ENCODE results near the gene TEK.
"Not testable (repeated sequence)": the region's sequence is repeated elsewhere in the genome, so short reads cannot be mapped to it uniquely, and the experiment has no call there.

TEK gene

DNA sequence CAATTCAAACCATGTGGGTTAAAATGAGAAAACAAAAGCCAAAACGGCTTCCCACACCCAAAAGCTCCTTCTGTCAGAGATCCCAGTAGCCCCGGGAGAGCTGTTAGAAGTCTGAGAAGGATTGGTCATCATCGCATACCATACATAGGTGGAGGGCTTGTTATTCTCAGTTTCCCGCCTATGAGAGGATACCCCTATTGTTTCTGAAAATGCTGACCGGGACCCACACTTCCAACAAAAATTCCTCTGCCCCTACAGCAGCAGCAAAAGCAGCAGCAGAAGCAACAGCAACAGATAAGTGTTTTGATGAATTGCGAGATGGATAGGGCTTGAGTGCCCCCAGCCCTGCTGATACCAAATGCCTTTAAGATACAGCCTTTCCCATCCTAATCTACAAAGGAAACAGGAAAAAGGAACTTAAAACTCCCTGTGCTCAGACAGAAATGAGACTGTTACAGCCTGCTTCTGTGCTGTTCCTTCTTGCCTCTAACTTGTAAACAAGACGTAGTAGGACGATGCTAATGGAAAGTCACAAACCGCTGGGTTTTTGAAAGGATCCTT lies at the start of gene TEK:
TEK (plus strand) TSS at position 245 of the 561 bp plus-strand sequence. CDS start 366 bp downstream, outside the sequence.
- no peak for DNase-seq (ENCODE audit: low read depth in 2 of 2)

DNA sequence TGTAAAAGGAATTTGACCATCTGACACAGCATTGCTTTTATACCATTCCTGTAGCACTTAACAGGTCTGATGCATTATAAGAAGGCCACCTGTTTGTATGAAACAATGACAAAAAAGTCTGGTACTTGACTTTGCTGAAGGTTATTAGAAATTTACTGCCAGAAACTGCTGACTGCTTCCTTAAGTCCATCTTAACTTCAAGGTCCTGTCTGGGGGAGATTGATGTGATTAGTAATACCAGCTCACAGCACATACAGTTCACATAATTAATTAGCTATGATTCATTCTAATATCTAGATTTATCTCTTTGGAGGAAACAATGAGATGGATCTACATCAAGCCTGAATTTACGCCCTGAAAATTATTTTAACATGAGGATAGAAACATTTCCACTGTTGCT lies 49.6 kb upstream of the TEK start:
- no peak for DNase-seq (ENCODE audit: low read depth in 2 of 2)

- DNase-seq (ENCODE audit: low read depth in 2 of 2): no peak
Measured at GRCh38 chr9:27059907-27060306, 49.1 kb upstream of the TEK start.

GRCh38 chr9:27065288-27065687 lies 43.7 kb upstream of the TEK start:
- DNase-seq (ENCODE audit: low read depth in 2 of 2): no peak

- no peak for DNase-seq (ENCODE audit: low read depth in 2 of 2)
Measured at GRCh38 chr9:27073841-27074728, 34.9 kb upstream of the TEK start.

- no peak for DNase-seq (ENCODE audit: low read depth in 2 of 2)
Measured at GRCh38 chr9:27078685-27079084, 30.3 kb upstream of the TEK start.

DNA sequence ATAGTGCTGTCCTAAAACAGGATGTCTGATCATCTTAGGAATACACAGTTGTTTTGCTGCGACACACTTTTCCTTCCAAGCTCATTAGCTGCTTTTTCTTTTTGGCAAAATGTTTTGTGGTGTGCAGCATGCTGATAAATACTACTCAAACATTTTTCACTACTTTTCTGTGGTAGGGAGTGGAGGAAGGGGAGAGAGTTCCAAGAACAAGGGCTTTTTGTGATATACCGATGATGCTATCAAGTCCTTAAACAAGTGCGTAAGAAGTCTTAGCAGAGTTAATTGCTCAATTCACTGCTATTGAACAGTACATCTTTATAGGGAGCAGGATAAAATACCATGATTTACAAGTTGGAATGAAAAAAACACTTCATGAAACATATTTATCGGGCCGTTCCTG lies 23.6 kb upstream of the TEK start:
- no peak for DNase-seq (ENCODE audit: low read depth in 2 of 2)

DNA sequence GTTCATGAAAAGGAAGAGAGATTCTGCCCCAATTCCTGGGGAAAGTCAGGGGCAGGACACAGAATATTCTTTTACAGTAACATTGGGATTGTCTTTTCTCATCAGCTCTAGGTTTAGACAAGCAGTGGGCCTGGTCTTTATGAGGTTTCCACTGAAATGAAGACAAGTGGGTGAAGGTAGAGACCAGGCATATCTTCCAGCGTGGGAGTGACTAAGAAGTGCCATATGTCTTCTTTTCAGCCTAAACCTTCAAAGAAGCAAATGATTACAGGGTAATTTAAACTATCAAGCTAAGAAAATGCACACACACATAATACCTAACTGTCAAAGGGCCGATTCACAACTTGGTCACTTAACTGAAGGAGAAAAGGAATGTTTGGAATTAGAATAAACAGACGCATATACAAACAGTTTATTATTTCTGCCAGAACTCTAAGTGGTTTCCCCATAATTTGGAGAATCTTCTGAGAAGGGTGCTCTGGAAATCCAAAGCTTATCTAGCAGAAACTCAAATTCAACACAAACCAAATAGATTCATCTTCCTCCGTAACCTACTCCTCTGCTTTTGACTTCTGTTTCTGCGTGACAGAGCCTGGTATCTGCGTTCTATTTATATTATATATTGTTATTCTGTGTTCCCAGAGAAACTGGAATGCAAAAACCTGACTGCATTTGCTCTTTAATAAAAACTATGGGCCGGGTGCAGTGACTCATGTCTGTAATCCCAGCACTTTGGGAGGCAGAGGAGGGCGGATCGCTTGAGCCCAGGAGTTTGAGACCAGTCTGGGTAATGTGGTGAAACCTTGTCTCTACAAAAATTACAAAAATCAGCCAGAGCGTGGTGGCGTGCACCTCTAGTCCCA lies 22.0 kb upstream of the TEK start:
- DNase-seq (ENCODE audit: low read depth in 2 of 2): no peak

- no peak for DNase-seq (ENCODE audit: low read depth in 2 of 2)
Measured at GRCh38 chr9:27088981-27089380, 20.0 kb upstream of the TEK start.

GRCh38 chr9:27089706-27090105 lies 19.3 kb upstream of the TEK start:
- DNase-seq (ENCODE audit: low read depth in 2 of 2): no peak

GRCh38 chr9:27090231-27090630 lies 18.8 kb upstream of the TEK start:
- no peak for DNase-seq (ENCODE audit: low read depth in 2 of 2)

DNA sequence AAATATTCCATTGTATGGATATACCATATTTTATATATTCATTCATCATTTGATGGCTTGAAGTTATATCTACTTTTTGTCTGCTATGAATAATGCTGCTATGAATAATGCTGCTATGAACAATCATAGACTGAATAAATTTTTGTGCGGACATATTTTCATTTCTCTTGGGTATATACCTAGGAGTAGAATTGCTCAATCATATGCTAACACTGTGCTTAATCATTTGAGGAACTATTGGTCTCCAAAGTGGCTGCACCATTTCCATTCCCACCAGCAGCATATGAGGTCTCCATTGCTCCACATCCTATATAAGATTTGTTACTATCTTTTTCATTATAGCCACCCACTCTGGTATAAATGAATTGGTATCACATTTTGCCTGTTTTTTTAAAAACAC lies 18.3 kb upstream of the TEK start:
- DNase-seq (ENCODE audit: low read depth in 2 of 2): no peak

DNA sequence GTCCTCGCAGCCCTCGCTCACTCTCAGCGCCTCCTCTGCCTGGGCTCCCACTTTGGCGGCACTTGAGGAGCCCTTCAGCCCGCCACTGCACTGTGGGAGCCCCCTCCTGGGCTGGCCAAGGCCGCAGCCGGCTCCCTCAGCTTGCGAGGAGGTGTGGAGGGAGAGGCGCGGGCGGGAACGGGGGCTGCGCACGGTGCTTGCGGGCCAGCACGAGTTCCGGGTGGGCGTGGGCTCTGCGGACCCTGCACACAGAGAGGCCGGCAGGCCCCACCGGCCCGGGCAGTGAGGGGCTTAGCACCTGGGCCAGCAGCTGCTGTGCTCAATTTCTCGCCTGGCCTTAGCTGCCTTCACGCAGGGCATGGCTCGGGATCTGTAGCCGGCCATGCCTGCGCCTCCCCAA lies 16.5 kb upstream of the TEK start:
- not testable (repeated sequence) for DNase-seq (ENCODE audit: low read depth in 2 of 2)

DNA sequence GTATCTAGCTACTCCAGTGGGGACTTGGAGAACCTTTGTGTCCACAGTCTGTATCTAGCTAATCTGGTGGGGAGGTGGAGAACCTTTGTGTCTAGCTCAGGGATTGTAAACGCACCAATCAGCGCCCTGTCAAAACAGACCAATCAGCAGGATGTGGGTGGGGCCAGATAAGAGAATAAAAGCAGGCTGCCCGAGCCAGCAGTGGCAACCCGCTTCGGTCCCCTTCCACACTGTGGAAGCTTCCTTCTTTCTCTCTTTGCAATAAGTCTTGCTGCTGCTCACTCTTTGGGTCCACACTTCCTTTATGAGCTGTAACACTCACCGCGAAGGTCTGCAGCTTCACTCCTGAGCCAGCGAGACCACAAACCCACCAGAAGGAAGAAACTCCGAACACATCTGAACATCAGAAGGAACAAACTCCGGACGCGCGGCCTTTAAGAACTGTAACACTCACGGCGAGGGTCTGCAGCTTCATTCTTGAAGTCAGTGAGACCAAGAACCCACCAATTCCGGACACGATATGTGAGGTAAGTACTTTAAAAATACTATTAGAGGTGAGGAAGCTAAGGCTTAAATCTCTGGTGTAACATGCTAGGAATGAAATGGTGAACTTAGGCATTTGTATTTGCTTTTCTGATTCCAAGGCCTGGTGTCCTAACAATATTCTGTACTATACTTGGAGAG lies 15.5 kb upstream of the TEK start:
- DNase-seq (ENCODE audit: low read depth in 2 of 2): not testable (repeated sequence)

- DNase-seq (ENCODE audit: low read depth in 2 of 2): no peak
Measured at GRCh38 chr9:27094640-27095298, 14.3 kb upstream of the TEK start.

DNA sequence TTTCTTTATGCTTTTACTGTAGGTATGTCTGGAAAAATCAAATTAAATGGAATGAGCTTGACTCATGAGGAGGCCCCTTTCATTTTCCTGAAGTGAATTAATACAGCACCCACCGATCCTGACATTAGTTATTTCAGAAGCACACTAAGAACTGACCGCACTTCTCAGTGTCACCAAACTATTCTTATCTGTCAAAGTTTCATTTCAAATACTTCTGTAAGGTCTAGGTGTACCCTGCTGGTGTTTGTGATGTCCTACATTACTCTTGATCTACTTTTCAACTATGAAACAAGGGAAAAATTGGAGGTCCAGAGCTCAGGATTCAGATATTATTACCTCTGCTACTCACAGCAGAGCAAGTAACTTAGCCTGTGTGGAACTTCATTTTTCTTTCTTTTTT lies 1.8 kb upstream of the TEK start:
- no peak for DNase-seq (ENCODE audit: low read depth in 2 of 2)

- DNase-seq (ENCODE audit: low read depth in 2 of 2): no peak
Measured at GRCh38 chr9:27109621-27110020, 596 bp downstream of the TEK start.

- no peak for DNase-seq (ENCODE audit: low read depth in 2 of 2)
Measured at GRCh38 chr9:27110181-27110580, 1.2 kb downstream of the TEK start.

DNA sequence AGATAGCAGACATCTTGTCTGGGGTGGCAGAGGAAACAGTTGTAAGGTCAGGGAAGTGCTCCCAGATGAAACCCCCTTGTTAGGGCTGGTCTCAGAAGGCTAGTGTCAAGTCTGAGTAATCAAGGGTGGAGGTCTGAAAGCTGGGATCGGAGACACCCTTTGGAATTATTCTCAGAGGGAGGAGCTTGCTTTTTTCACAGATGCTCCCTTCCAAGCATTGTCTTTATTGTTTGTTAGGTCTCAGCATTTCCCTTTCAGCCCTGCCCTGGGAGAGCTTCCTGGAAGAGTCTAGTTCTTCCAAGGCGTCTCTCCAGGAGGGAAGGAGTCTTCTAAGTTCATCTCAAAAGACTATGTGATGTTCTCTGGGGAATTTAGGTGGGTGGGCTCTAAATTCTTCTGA lies 3.2 kb downstream of the TEK start:
- DNase-seq (ENCODE audit: low read depth in 2 of 2): no peak

- DNase-seq (ENCODE audit: low read depth in 2 of 2): no peak
Measured at GRCh38 chr9:27117489-27118135, 8.6 kb downstream of the TEK start.

DNA sequence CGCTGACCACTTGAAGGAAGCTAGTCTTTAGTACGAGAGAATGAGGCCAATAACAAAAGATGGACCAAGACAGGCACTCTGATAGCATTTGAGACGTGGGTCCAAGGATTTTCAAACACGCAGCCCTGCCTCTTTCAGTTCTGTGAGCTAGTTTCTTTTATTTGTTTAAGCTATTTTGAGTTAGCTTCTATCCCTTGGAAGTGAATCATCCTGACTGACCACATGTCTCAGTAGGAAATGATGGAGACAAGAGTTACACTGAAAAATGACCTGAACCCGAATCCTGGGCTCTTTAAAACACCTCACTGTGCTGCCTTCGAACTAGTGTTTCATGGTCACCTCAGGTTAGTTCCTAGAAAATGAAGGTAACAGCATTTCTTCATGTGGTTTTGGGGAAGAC lies 9.9 kb downstream of the TEK start:
- no peak for DNase-seq (ENCODE audit: low read depth in 2 of 2)
